B cell (primary cell): Measurements from ENCODE around the gene SP3. TPM values are rescaled to one million over a fixed set of nuclear protein-coding genes. Genes with fewer than 3 reads are reported as not detected.

Experiments
- ATAC-seq: fragments of 200-7000 bp; cut with Tn5 transposase; one replicate; pipeline ENCODE4 v1.10.0; 2021; ENCODE audit warnings: low read depth, mild to moderate bottlenecking, moderate number of reproducible peaks, moderate library complexity
- CTCF ChIA-PET: fragments of 350-600 bp; sonication (Branson Sonifier 250); formaldehyde crosslinking; loops from one replicate; lab custom pipeline; 2021; ENCODE audit warnings: antibody characterized with exemption, inconsistent platforms; lab: Charles Lee
- POLR2A ChIA-PET: fragments of 350-600 bp; sonication (Branson Sonifier 250); formaldehyde crosslinking; loops from one replicate; lab custom pipeline; 2021; ENCODE audit warnings: antibody characterized with exemption; lab: Charles Lee
- DNase-seq: peaks from one replicate; pipeline ENCODE4 v3.0.0; 2013
- H2AFZ ChIP-seq: 2 replicates; pipeline ENCODE4 v1.6.1; 2012; ENCODE audit warnings: mild to moderate bottlenecking, low read depth, low read length; ENCODE audit not compliant: insufficient read depth, poor library complexity, severe bottlenecking
- H3K27ac ChIP-seq, 2 donors: 1 replicate in 1 of 2; 2 replicates in 1 of 2; pipeline ENCODE4 v1.5.1; 2012 to 2013; ENCODE audit warnings: low read length in 2 of 2, mild to moderate bottlenecking in 2 of 2, moderate library complexity in 1 of 2
- H3K27me3 ChIP-seq, 4 experiments: fragments of 200-600 bp in 1 of 4; sonication (generic) in 1 of 4; replicated peaks in 1 of 4; 1 replicate in 2 of 4; 2 replicates in 2 of 4; pipeline versions ENCODE4 v1.6.1 to v1.7.0; 2013 to 2016; ENCODE audit warnings: low read length in 3 of 4, mild to moderate bottlenecking in 2 of 4, mixed read lengths in 1 of 4, moderate library complexity in 1 of 4; ENCODE audit not compliant: insufficient read depth in 4 of 4, control insufficient read depth in 3 of 4; ENCODE audit errors: control extremely low read depth in 1 of 4
- H3K36me3 ChIP-seq, 2 experiments: replicated peaks in 1 of 2; 1 replicate in 1 of 2; 2 replicates in 1 of 2; pipeline versions ENCODE4 v1.6.1 to v1.7.1; 2013; ENCODE audit warnings: low read length in 1 of 2; ENCODE audit not compliant: insufficient read depth in 2 of 2, control insufficient read depth in 1 of 2; ENCODE audit errors: control extremely low read depth in 1 of 2, extremely low read depth in 1 of 2
- H3K4me1 ChIP-seq, 2 donors: fragments of 200-600 bp in 1 of 2; sonication (generic) in 1 of 2; 1 replicate in 1 of 2; 2 replicates in 1 of 2; pipeline versions ENCODE4 v1.5.1 to v1.6.1; 2013 to 2017; ENCODE audit warnings: low read length in 2 of 2; ENCODE audit not compliant: control insufficient read depth in 2 of 2, insufficient read depth in 2 of 2
- H3K4me2 ChIP-seq: replicated peaks from 2 replicates; pipeline ENCODE3; 2012; ENCODE audit warnings: mild to moderate bottlenecking, low read depth, low read length; ENCODE audit not compliant: poor library complexity, severe bottlenecking
- H3K4me3 ChIP-seq, 5 experiments: fragments of 200-600 bp in 1 of 5; sonication (generic) in 1 of 5; 1 replicate in 3 of 5; 2 replicates in 2 of 5; pipeline versions ENCODE4 v1.5.1 to v1.7.0; 2011 to 2016; ENCODE audit warnings: low read length in 4 of 5, mild to moderate bottlenecking in 4 of 5, low read depth in 2 of 5, control low read depth in 1 of 5, moderate library complexity in 1 of 5; ENCODE audit not compliant: insufficient read depth in 1 of 5; ENCODE audit errors: control extremely low read depth in 1 of 5, extremely low read depth in 1 of 5
- H3K79me2 ChIP-seq: fragments of 200-600 bp; sonication (generic); one replicate; pipeline ENCODE4 v1.6.0; 2016; ENCODE audit warnings: low read length; ENCODE audit not compliant: control insufficient read depth, insufficient read depth
- H3K9ac ChIP-seq: fragments of 200-600 bp; sonication (generic); 2 replicates; pipeline ENCODE4 v1.6.1; 2017; ENCODE audit warnings: mild to moderate bottlenecking, low read length, moderate library complexity
- H3K9me3 ChIP-seq, 3 donors: one replicate each; pipeline versions ENCODE4 v1.6.1 to v1.7.1; 2013; ENCODE audit warnings: low read length in 2 of 3; ENCODE audit not compliant: control insufficient read depth in 2 of 3, insufficient read depth in 1 of 3; ENCODE audit errors: control extremely low read depth in 1 of 3
- H4K20me1 ChIP-seq: 2 replicates; pipeline ENCODE4 v1.6.0; 2012; ENCODE audit warnings: mild to moderate bottlenecking, low read length; ENCODE audit not compliant: insufficient read depth, control insufficient read depth, poor library complexity, severe bottlenecking
- H3K27ac Mint-ChIP-seq: one replicate; pipeline ENCODE4 v1.8.0; 2021; ENCODE audit warnings: mixed read lengths
- H3K27me3 Mint-ChIP-seq: one replicate; pipeline ENCODE4 v1.8.0; 2021; ENCODE audit warnings: mixed read lengths
- H3K4me1 Mint-ChIP-seq: one replicate; pipeline ENCODE4 v1.8.0; 2021; ENCODE audit warnings: mixed read lengths
- H3K4me3 Mint-ChIP-seq: one replicate; pipeline ENCODE4 v1.8.0; 2021; ENCODE audit warnings: mixed read lengths
- H3K9me3 Mint-ChIP-seq: one replicate; pipeline ENCODE4 v1.8.0; 2022; ENCODE audit warnings: mixed read lengths; ENCODE audit not compliant: insufficient read depth
- EZH2 ChIP-seq: IDR thresholded peaks from 2 replicates; pipeline ENCODE4 v1.6.1; 2012; ENCODE audit warnings: borderline replicate concordance, low read depth, mild to moderate bottlenecking, moderate library complexity, low read length; ENCODE audit not compliant: insufficient read depth, poor library complexity, severe bottlenecking
- WGBS: methylation state at CpG from one replicate; pipeline ENCODE4 v1.1.5; 2013; ENCODE audit warnings: missing lambda C conversion rate; ENCODE audit not compliant: insufficient coverage; 5-methylcytosine and 5-hydroxymethylcytosine counted together
- intact Hi-C: fragments of 100-400 bp; cut with micrococcal nuclease; formaldehyde crosslinking; loops from one replicate; pipeline ENCODE4 v1.10.0; 2022
- polyA plus RNA-seq: library from polyadenylated mRNA; depleted of rRNA; stranded (reverse); fragments of >200 nt; gene quantifications from 2 replicates; pipeline ENCODE4 v1.2.3, GENCODE V29; 2012
- total RNA-seq, 2 donors: library from RNA; stranded (reverse); fragments of 120-200 nt in 1 of 2; gene quantifications; 1 replicate in 1 of 2; 2 replicates in 1 of 2; pipeline versions ENCODE4 v1.2.3 to v1.2.4, GENCODE V29; 2013 to 2022
- TF ChIP-seq, protein P1 (sequence below): fragments of 200-600 bp; IDR thresholded peaks from one replicate; pipeline ENCODE4 v1.8.0; 2022; ENCODE audit warnings: antibody characterized with exemption, mild to moderate bottlenecking

SP3 gene
- total and polyA plus RNA-seq, 2 donors (not counting 1 experiment from before 2014, with no cell fraction given) = 31.9 to 152 TPM

DNA sequence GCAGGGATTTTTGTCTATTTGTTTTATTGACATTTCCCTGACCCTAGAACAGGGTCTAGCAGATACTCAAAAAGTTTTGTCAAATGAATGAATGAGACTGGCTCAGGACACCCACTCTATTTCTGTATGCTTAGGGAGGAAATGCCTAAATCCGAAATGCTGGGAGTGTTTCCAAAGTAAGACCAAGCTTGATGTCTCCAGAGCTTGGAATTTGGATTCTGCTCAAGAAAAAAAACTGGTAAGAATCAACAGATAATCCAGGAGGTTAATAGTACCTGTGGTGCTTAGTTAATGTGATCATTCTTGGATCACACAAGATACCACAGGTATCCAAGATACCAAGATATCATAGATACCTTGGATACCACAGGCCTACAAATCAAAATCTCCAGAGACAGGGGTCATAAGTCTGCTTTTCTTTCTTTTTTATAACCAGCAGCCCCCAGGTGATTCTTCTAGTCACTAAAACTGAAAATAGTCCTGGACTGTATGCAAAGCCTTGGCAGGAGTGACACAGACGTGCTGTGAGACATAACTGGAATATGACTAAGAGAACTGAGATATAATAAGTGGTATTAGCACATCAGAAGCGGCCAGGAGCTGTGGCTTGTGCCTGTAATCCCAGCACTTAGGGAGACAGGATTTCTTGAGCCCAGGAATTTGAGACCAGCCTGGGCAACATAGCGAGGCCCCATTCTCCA lies 39.9 kb upstream of the SP3 start:
- no peaks in the 10 kb centered on the region for H3K4me1 Mint-ChIP-seq
- no peak overlapping the region for H3K4me3 Mint-ChIP-seq
- H3K27ac Mint-ChIP-seq = no peak overlapping the region
- no peaks in the 10 kb centered on the region for H3K9me3 Mint-ChIP-seq
- no peak for ATAC-seq
- Histone ChIP-seq H3K9ac (no peak overlapping the region), H3K27me3 (no peaks in the 10 kb centered on the region), H3K9me3 (no peaks in the 10 kb centered on the region), H3K4me1 (no peaks in the 10 kb centered on the region), H3K36me3 (no peaks in the 10 kb centered on the region), H3K79me2 (no peaks in the 10 kb centered on the region), H3K4me2 (no peak overlapping the region), H3K27ac (no peak overlapping the region), H3K4me3 (no peak overlapping the region), H2AFZ (no peak overlapping the region), H4K20me1 (no peaks in the 10 kb centered on the region)
- TF ChIP-seq, protein P1, sequence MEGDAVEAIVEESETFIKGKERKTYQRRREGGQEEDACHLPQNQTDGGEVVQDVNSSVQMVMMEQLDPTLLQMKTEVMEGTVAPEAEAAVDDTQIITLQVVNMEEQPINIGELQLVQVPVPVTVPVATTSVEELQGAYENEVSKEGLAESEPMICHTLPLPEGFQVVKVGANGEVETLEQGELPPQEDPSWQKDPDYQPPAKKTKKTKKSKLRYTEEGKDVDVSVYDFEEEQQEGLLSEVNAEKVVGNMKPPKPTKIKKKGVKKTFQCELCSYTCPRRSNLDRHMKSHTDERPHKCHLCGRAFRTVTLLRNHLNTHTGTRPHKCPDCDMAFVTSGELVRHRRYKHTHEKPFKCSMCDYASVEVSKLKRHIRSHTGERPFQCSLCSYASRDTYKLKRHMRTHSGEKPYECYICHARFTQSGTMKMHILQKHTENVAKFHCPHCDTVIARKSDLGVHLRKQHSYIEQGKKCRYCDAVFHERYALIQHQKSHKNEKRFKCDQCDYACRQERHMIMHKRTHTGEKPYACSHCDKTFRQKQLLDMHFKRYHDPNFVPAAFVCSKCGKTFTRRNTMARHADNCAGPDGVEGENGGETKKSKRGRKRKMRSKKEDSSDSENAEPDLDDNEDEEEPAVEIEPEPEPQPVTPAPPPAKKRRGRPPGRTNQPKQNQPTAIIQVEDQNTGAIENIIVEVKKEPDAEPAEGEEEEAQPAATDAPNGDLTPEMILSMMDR = no peak
- TF ChIP-seq EZH2 = no peak
- 71% methylated on average over 2 of the region's 4 CpGs for WGBS
- DNase-seq = no peak
- peaks cover 4% of the 10 kb centered on the region for H3K27me3 Mint-ChIP-seq
- POLR2A ChIA-PET = no interaction called here
- CTCF ChIA-PET = no interaction called here
- intact Hi-C loops = no loop called here
